ENCODE results near the gene SCART1.

Gene SCART1

DNA sequence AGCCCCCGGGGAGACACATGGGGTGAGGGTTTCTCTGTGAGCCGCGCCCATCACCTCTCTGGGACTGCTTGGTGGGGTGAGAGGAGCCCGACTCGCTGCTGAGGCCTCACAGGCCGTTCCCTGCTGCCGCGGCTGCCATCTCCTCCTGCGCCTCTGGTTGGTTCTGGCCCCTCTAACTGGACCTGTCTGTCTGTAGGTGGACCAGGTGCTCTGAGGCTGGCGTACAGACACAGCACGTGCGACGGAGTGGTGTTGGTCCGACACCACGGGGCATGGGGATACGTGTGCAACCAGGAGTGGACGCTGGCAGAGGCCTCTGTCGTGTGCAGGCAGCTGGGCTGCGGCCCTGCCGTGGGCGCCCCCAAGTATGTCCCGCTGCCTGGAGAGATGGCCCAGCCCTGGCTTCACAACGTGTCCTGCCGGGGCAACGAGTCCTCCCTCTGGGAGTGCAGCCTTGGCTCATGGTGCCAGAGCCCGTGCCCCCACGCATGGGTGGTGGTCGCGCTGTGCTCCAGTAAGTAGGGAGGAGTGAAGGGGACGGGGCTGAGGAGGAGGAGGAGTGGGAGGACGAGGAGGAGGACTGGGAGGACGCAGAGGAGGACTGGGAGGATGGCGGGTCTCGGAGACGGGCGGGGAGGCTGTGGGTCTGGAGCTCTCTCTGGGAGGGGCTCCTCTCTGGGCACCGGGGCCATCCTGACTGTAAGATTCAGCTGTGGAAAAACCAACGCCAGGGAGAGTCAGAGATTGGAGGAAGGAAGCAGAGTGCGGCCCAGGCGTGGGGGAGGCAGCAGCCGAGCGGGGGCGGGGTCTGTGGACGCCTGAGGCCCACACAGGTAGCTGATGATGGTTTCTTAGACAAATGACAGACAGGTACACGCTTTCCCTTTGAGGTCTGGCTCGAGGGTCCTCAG is 2.6 kb downstream of the SCART1 start:
- CTCF ChIA-PET: no interaction called here
- Mint-ChIP-seq H3K4me3 (no peak overlapping the region), H3K27ac (no peak overlapping the region), H3K27me3 (no peaks in the 10 kb centered on the region), H3K9me3 (no peaks in the 10 kb centered on the region), H3K4me1 (no peaks in the 10 kb centered on the region), H3K36me3 (no peaks in the 10 kb centered on the region)
- no peak for DNase-seq

DNA sequence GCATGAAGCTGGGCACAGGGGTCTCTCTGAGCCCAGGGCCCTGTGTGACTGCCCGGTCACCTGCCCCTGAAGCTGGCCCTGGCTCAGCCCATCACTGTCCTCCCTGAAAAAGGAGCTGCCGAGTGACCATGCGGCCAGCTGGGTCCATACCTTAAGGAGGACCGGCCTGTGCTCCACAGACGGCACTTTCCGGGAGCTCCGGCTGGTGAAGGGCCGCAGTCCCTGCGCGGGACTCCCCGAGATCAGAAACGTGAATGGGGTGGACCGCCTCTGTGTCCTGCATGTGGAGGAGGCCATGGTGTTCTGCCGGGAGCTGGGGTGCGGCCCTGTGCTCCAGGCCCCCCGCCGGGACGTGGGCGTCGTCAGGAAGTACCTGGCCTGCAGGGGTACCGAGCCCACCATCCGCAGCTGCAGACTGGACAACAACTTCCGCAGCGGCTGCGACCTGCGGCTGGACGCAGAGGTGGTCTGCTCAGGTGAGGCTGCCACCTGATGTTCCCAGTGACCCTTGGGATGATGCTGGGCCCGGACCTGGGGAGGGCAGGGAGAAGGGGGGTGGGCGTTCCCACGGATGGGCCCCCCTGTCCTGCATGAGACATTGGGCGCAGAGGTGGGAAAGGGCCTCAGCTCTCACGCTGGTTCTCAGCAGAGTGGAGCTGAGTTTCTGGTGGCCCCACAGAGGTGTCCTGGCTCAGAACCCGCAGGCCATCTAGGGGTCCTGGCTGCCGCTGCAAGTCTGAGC is 3.5 kb downstream of the SCART1 start:
- no peak for DNase-seq
- Mint-ChIP-seq H3K4me1 (no peaks in the 10 kb centered on the region), H3K27ac (no peak overlapping the region), H3K4me3 (no peak overlapping the region), H3K27me3 (no peaks in the 10 kb centered on the region), H3K36me3 (no peaks in the 10 kb centered on the region), H3K9me3 (no peaks in the 10 kb centered on the region)
- CTCF ChIA-PET: no interaction called here

GRCh38 chr10:133458021-133458709 is 4.4 kb downstream of the SCART1 start:
- Mint-ChIP-seq H3K9me3 (no peaks in the 10 kb centered on the region), H3K36me3 (no peaks in the 10 kb centered on the region), H3K27me3 (no peaks in the 10 kb centered on the region), H3K4me1 (no peaks in the 10 kb centered on the region), H3K4me3 (no peak overlapping the region), H3K27ac (no peak overlapping the region)
- CTCF ChIA-PET: no interaction called here
- DNase-seq: no peak

DNA sequence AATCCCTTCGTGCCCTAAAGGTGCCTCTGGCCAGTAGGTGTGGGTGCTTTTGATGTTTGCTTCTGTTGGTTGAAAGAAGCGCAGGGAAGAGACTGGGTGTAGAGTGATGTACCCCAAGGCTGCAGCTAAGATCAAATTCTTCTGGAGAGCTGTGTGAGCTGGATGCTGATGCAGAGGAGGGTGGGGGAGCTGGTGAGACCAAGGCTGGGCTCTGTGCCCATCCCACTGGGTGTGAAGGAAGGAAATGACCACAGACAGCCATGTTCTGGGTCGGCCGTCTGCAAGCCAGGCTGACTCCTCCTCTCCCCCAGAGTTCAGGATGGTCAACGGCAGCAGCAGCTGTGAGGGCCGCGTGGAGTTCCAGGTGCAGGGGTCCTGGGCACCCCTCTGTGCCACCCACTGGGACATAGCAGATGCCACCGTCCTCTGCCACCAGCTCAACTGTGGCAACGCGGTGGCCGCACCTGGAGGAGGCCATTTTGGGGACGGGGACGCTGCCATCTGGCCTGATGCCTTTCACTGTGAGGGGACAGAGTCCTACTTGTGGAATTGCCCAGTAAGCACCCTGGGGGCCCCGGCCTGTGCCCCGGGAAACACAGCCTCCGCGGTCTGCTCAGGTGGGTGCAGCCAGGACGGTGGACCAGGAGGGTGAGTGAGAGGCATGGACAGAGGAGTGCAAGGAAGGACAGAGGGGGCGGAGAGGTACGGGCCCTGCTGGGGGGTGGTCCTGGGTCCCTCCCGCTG is 5.1 kb downstream of the SCART1 start:
- H3K4me3 Mint-ChIP-seq: no peak overlapping the region
- H3K9me3 Mint-ChIP-seq: no peaks in the 10 kb centered on the region
- H3K27me3 Mint-ChIP-seq: no peaks in the 10 kb centered on the region
- H3K36me3 Mint-ChIP-seq: no peaks in the 10 kb centered on the region
- no peaks in the 10 kb centered on the region for H3K4me1 Mint-ChIP-seq
- CTCF ChIA-PET: no interaction called here
- DNase-seq: no peak
- no peak overlapping the region for H3K27ac Mint-ChIP-seq

- Mint-ChIP-seq H3K27me3 (peaks cover 3% of the 10 kb centered on the region), H3K27ac (no peak overlapping the region)
- CTCF ChIA-PET: no interaction called here
These were observed 5.9 kb downstream of the SCART1 start for GRCh38 chr10:133459454-133460207.

GRCh38 chr10:133460208-133460769 is 6.5 kb downstream of the SCART1 start:
- DNase-seq: no peak
- H3K4me3 Mint-ChIP-seq: no peak overlapping the region
- H3K9me3 Mint-ChIP-seq: no peaks in the 10 kb centered on the region
- no peaks in the 10 kb centered on the region for H3K4me1 Mint-ChIP-seq
- H3K27ac Mint-ChIP-seq: no peak overlapping the region
- H3K27me3 Mint-ChIP-seq: peaks cover 7% of the 10 kb centered on the region
- no peaks in the 10 kb centered on the region for H3K36me3 Mint-ChIP-seq
- CTCF ChIA-PET: no interaction called here

More at GRCh38 chr10:133459454-133460207, 5.9 kb downstream of the SCART1 start:
- no peak for DNase-seq
- Mint-ChIP-seq H3K9me3 (no peaks in the 10 kb centered on the region), H3K4me3 (no peak overlapping the region), H3K4me1 (no peaks in the 10 kb centered on the region), H3K36me3 (no peaks in the 10 kb centered on the region)

- Mint-ChIP-seq H3K27ac (no peak overlapping the region), H3K27me3 (peaks cover 10% of the 10 kb centered on the region), H3K36me3 (no peaks in the 10 kb centered on the region), H3K4me1 (no peaks in the 10 kb centered on the region), H3K9me3 (no peaks in the 10 kb centered on the region), H3K4me3 (no peak overlapping the region)
- no peak for DNase-seq
- CTCF ChIA-PET: no interaction called here
These were observed 7.3 kb downstream of the SCART1 start for GRCh38 chr10:133461027-133461426.

DNA sequence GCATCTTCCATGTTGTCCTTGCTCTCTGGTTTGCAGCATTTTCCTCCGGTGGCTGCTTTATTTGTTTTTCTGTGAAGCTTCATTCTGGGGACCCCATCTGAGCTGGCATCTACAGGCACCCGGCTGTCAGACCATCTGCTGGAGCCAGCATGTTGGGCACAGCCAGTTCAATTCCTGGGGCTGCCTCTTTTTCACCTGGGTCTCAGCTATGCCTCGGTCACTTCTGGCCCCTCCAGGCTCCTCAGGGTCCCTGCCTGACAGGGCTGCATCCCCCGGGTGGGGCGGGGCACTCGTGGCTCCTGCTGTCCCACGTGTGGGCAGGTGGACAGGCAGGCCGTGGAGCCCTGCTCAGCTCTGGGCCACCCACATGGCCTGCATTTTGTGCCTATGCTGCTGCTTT is 8.1 kb downstream of the SCART1 start:
- CTCF ChIA-PET: no interaction called here
- Mint-ChIP-seq H3K36me3 (no peaks in the 10 kb centered on the region), H3K27me3 (peaks cover 12% of the 10 kb centered on the region), H3K27ac (no peak overlapping the region), H3K4me3 (no peak overlapping the region), H3K4me1 (no peaks in the 10 kb centered on the region), H3K9me3 (no peaks in the 10 kb centered on the region)
- DNase-seq: peak; percentile 17

DNA sequence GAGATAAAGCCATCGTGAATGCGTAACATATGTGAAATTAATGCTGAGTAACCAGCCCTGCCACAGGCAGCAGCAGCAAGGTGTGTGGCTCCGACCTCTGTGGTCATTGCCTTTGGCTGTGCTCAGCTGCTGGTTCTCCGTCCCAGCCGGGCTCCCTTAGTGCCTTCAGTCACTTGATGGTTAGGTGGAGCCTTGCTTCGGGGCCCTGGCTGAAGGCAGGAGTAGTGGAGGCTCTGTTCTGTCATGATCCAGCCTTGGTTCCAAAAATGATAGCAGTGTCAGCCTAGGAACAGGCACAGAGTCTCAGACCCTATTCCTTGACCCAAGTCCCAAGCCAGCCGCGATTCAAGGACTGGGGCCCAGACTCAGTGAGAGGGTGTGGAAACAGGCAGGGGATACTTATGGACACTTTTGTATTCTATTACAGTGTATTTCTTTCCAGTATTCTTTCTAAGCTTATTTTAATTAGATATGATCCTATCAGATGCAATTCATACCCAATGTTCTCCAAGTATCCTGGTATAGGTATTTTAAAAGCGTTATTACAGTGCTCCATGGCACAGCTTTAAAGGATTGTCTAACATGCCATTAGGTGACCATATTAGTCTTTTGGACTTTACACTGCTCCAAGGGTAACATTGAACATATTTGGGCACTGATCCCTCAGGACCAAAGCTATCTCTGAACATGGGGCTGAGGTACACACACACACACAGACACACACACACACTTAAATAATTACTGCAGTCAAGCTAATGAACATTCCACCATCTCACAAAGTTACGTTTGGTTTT is 9.0 kb downstream of the SCART1 start:
- Mint-ChIP-seq H3K9me3 (no peaks in the 10 kb centered on the region), H3K36me3 (no peaks in the 10 kb centered on the region), H3K27me3 (peaks cover 19% of the 10 kb centered on the region), H3K4me1 (no peaks in the 10 kb centered on the region), H3K27ac (no peak overlapping the region), H3K4me3 (no peak overlapping the region)
- DNase-seq: no peak
- CTCF ChIA-PET: interaction anchor here (1.1 kb wide), 1 partner anchor 12 kb away, joined by 3 read pairs; no protein-coding TSS in a partner anchor

GRCh38 chr10:133464582-133465031 is 10.9 kb downstream of the SCART1 start:
- no peaks in the 10 kb centered on the region for H3K36me3 Mint-ChIP-seq
- CTCF ChIA-PET: interaction anchor here (1.0 kb wide), 1 partner anchor 26 kb away, joined by 4 read pairs; no protein-coding TSS in a partner anchor
- peaks cover 19% of the 10 kb centered on the region for H3K27me3 Mint-ChIP-seq
- H3K4me3 Mint-ChIP-seq: no peak overlapping the region
- no peak overlapping the region for H3K27ac Mint-ChIP-seq
- no peaks in the 10 kb centered on the region for H3K4me1 Mint-ChIP-seq
- no peak for DNase-seq
- H3K9me3 Mint-ChIP-seq: no peaks in the 10 kb centered on the region

DNA sequence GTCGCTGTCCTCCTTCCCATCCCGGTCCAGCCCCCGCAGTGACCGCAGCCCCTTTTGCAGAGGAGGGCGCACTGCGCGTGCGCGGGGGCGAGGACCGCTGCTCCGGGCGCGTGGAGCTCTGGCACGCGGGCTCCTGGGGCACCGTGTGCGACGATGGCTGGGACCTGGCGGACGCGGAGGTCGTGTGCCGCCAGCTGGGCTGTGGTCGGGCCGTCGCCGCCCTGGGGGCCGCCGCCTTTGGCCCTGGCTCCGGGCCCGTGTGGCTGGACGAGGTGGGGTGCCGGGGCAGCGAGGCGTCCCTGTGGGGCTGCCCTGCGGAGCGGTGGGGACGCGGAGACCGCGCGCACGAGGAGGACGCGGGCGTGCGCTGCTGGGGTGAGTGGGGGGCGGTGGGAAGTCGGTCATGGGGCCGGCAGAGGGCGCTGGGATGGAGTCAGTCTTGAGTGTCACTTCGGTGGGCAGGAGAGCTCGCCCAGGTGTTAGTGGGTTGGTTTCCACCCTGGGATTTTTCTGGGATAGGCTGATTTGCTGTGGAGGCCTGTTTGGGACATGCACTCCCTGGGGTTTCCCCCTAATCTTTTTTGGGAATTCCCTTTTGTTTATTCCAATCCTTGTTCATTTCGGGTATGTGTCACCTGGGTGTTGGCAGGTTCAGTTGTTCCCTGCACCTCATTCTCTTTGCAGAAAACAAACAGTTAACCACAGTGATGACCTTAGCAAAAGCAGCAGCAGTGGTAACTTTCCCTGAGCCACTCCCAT is 11.6 kb downstream of the SCART1 start:
- DNase-seq: no peak
- H3K27me3 Mint-ChIP-seq: peaks cover 19% of the 10 kb centered on the region
- no peak overlapping the region for H3K27ac Mint-ChIP-seq
- no peaks in the 10 kb centered on the region for H3K36me3 Mint-ChIP-seq
- H3K4me3 Mint-ChIP-seq: no peak overlapping the region
- no peaks in the 10 kb centered on the region for H3K9me3 Mint-ChIP-seq
- CTCF ChIA-PET: no interaction called here
- no peaks in the 10 kb centered on the region for H3K4me1 Mint-ChIP-seq

DNA sequence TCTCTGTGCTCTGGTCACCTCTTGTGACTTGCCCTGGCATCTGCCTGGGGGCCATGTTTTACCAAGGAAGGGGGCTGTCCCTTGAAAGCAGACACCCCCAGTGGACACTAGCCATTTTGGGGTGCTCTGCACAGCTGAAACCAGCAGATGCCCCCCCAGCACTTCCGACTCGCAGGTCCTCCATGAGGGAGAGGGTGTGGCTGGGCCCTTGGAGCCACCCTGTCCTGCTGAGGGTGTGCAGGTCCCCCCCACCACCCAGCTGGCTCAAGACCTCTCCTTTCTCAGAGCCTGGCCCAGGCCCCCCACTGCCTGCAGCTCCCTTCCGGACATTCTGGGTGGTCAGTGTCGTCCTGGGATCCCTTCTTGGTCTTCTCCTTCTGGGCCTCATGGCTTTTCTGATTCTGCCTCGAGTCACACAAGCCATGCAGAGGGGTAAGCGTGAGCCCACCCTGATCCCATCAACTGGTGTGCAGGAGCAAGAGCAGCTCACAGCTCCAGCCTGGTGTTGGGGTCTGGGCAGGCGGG is 12.3 kb downstream of the SCART1 start:
- no peak for DNase-seq

More for the DNA sequence above, 12.3 kb downstream of the SCART1 start:
- peaks cover 19% of the 10 kb centered on the region for H3K27me3 Mint-ChIP-seq
- no peak overlapping the region for H3K4me3 Mint-ChIP-seq
- H3K36me3 Mint-ChIP-seq: no peaks in the 10 kb centered on the region
- CTCF ChIA-PET: no interaction called here
- H3K27ac Mint-ChIP-seq: no peak overlapping the region
- H3K9me3 Mint-ChIP-seq: no peaks in the 10 kb centered on the region
- H3K4me1 Mint-ChIP-seq: no peaks in the 10 kb centered on the region

Data from activated naive CD4-positive, alpha-beta T cell treated with anti-CD3 and anti-CD28 coated beads, Interleukin-2, amount 10 ng/mL, durations not matched to agents 7 days and 5 days (primary cell).